IPS DF 6.9 (cell line): ENCODE measurements around the gene DIPK1C.

ENCODE experiments used
- DNase-seq: peaks from one replicate; pipeline ENCODE4 v3.0.0-alpha.2; 2013; ENCODE audit warnings: low read depth, low spot score
- H3K27ac ChIP-seq: one replicate; pipeline ENCODE4 v1.5.1; 2013; ENCODE audit warnings: low read length, control low read depth
- H3K27me3 ChIP-seq: 2 replicates; pipeline ENCODE4 v1.6.1; 2013; ENCODE audit warnings: mild to moderate bottlenecking, low read length; ENCODE audit not compliant: control insufficient read depth, insufficient read depth
- H3K36me3 ChIP-seq: 2 replicates; pipeline ENCODE4 v1.6.1; 2013; ENCODE audit warnings: low read length; ENCODE audit not compliant: control insufficient read depth, insufficient read depth
- H3K4me1 ChIP-seq: 2 replicates; pipeline ENCODE4 v1.6.1; 2013; ENCODE audit warnings: low read length; ENCODE audit not compliant: control insufficient read depth, insufficient read depth
- H3K4me3 ChIP-seq: 2 replicates; pipeline ENCODE4 v1.5.1; 2013; ENCODE audit warnings: mild to moderate bottlenecking, low read length
- H3K9me3 ChIP-seq: 2 replicates; pipeline ENCODE4 v1.6.1; 2013; ENCODE audit warnings: low read length, inconsistent platforms; ENCODE audit not compliant: control insufficient read depth, insufficient read depth
- WGBS: extraction: QIAGEN DNeasy Blood & Tissue Kit; methylation state at CpG from one replicate; pipeline ENCODE4 v1.1.7; 2013; ENCODE audit warnings: mixed read lengths, missing lambda C conversion rate; ENCODE audit not compliant: insufficient read length, insufficient coverage; 5-methylcytosine and 5-hydroxymethylcytosine counted together

The DIPK1C gene

DNA sequence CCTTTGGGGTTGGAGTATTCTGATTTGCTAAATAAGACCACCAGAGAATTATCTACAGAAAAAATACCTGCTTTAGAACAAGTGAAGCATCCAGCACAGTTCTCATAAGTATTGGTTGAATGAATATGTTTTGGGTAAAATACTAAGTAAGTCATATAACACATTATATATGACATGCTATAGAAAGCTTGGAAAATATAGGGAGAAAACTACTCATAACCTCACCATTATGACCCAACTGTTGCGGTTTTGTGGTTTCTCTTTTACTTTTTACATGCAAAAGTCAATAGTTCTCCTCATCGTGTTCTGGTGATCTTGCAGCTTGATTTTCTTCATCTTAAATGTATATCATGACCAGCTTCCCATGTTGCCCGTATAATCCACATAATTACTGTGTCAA is 66.2 kb downstream of the DIPK1C start:
- 0 out of 2 replicates have a peak, but pooled peaks cover 1% of the 10 kb centered on the region for H3K4me1 ChIP-seq
- H3K27me3 ChIP-seq, result no peaks in the 10 kb centered on the region
- no peak overlapping the region for H3K4me3 ChIP-seq
- H3K36me3 ChIP-seq, result no peaks in the 10 kb centered on the region
- no peaks in the 10 kb centered on the region for H3K9me3 ChIP-seq
- no peak for DNase-seq
- H3K27ac ChIP-seq, result no peak overlapping the region
- no CpG with 5 or more reads among the region's 3 CpGs for WGBS

DNA sequence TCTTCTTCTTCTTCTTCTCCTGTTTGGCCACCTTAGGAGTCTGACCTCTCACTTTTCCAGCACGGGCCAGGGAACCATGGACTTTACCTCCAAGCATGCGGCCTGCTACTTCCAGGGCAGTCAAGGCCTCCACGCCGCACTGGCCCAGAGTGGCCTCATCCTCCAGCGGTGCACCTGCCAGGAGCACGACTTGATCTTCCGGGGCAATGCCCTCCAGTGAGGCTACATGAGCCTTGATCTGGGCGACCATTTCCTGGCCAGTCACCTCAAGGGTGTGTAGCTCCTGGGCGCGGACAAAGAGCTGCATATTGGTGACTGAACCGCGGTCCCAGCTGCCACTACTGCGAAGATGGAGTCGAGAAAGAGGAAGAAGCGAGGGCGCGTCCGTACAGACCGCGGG is 67.1 kb downstream of the DIPK1C start:
- no peaks in the 10 kb centered on the region for H3K27me3 ChIP-seq

DNA sequence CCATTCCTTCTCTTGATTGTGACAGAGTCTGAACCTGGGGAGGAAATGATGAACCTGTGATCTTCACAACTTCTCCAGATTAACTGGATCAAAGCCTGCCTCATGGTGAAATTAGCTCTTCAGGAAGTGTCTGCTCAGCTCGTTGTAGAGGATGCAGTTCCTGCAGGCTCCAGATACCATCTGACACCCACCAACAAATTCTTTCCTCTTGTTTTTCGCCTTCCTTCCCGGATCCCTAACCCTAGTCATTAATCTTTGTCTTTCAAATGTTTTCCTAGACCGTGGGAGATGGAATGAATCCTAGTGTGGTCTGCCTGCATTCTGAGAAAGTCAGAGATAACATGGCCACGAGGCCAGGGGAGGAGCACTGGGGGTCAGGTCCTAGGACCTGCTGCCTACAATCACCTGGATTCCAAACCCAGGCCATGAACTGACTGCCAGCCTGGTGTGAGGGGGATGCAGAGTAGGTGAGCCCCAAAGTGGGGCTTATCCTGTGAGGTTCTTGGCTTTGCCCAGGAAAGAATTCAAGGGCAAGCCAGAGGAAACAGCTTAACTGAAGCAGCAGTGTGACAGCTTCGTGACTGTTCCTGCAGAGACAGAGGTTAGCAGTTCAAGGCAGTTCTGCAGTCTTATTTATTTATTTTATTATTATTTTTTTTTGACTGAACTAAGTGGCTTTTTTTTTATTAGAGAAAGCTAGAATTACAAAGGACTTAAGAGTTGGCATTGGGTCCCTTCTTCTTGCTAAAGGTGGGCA is 67.8 kb downstream of the DIPK1C start:
- no peak for DNase-seq
- Histone ChIP-seq H3K4me3 (no peak overlapping the region), H3K27ac (no peak overlapping the region), H3K36me3 (no peaks in the 10 kb centered on the region), H3K27me3 (no peaks in the 10 kb centered on the region), H3K9me3 (no peaks in the 10 kb centered on the region), H3K4me1 (no peaks in the 10 kb centered on the region)
- no CpG with 5 or more reads among the region's 6 CpGs for WGBS

More for the DNA sequence above, 67.1 kb downstream of the DIPK1C start:
- Histone ChIP-seq H3K4me1 (no peaks in the 10 kb centered on the region), H3K36me3 (no peaks in the 10 kb centered on the region), H3K27ac (no peak overlapping the region), H3K9me3 (no peaks in the 10 kb centered on the region), H3K4me3 (no peak overlapping the region)
- DNase-seq, result no peak
- no CpG with 5 or more reads among the region's 20 CpGs for WGBS

DNA sequence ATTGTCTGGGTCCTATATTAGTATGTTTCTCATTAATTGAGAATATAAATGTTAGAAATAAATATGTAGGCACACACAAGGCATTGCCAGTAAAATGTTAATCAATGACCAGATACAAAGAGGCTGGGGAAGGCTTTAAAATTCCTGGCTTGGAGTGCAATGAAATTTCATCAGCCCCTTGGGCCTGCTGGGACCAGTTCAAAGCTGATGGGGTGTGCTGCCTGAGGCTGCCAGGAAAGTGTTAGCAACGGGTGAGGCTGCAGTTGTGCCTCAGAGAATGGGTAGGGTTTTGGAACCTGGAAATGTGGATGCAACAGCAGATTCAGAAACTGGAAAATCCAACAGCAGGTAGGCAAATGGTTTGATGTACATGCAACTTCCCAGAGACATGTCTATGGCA is 68.9 kb downstream of the DIPK1C start:
- no CpG with 5 or more reads among the region's 1 CpG for WGBS
- no peaks in the 10 kb centered on the region for H3K4me1 ChIP-seq
- no peak overlapping the region for H3K4me3 ChIP-seq
- H3K27me3 ChIP-seq, result no peaks in the 10 kb centered on the region
- no peaks in the 10 kb centered on the region for H3K36me3 ChIP-seq
- no peak for DNase-seq
- H3K27ac ChIP-seq, result no peak overlapping the region
- H3K9me3 ChIP-seq, result no peaks in the 10 kb centered on the region

DNA sequence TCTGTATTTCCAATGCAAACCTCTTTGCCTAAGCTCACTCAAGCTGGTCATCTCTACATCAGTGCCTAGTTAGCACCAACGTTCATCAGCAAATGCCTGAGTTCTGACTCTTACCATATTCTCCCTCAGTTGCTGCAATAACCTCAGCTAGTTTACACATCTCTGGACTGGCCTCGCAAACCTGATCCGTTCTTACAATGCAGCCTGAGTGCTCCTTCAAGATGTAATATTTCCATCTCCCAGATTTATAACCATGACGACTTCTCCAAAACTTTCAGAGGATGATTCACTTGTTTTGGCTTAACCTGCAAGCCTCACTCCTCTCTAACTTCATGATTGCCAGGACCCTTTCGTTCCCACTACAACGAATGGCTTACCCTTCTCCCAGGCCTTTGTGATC is 69.7 kb downstream of the DIPK1C start:
- H3K27ac ChIP-seq, result no peak overlapping the region
- WGBS, result no CpG with 5 or more reads among the region's 6 CpGs
- H3K4me1 ChIP-seq, result no peaks in the 10 kb centered on the region
- H3K9me3 ChIP-seq, result no peaks in the 10 kb centered on the region; the same call in 1 of the 2 replicates
- no peak for DNase-seq
- H3K36me3 ChIP-seq, result no peaks in the 10 kb centered on the region
- no peaks in the 10 kb centered on the region for H3K27me3 ChIP-seq
- H3K4me3 ChIP-seq, result no peak overlapping the region
